Posterior vena cava (tissue), 2 donors: ENCODE results near the gene TRIM63. TPM values are rescaled to one million over a fixed set of nuclear protein-coding genes. Genes with fewer than 3 reads are reported as not detected.
A peak's percentile ranks its signal among the peaks of the same experiment; 100 is the strongest.

Source experiments
- DNase-seq: peaks from one replicate; pipeline ENCODE4 v3.0.0-alpha.2; 2020; ENCODE audit warnings: low spot score
- intact Hi-C, 2 donors: fragments of 100-400 bp; cut with DNase I; formaldehyde crosslinking; loops; one replicate each; pipeline versions ENCODE4 v1.14.1 to v1.14.2; 2022 to 2023
- total RNA-seq, 2 donors: library from RNA; stranded (reverse); fragmentation: NEBNext Ultra II Directional; extraction: Animal tissue kit (Norgen Biotek cat#: 25700); gene quantifications; one replicate each; pipeline ENCODE4 v1.2.1, GENCODE V29; 2021
- donor health status: DM: yes; HTN: yes; CAD: no.
- donor health status: DM: yes; HTN: yes; CAD: no.

Gene TRIM63
- total RNA-seq, 2 donors from 2014 or later, result 0.29 to 1.2 TPM

DNA sequence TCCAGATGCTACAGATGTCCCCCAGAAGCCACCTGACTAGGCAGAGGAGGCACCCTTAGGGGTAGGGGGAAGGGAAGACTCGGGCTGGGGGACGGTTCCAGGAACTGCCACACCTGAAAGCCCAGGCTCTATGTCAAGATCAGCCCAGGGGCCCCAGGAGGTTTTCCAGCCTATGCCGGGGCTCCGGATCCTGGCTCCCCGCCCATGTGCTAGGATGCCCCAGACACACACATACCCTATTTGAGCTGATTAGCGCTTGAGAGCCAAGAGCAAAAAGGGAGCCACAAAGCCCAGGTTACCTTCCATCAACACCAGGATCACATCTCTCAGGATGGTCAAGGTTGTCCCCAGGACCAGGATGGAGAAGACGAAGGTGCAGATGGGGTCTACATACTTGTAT is 26.0 kb downstream of the TRIM63 start:
- no peak for DNase-seq
- intact Hi-C loops, result no loop called here

DNA sequence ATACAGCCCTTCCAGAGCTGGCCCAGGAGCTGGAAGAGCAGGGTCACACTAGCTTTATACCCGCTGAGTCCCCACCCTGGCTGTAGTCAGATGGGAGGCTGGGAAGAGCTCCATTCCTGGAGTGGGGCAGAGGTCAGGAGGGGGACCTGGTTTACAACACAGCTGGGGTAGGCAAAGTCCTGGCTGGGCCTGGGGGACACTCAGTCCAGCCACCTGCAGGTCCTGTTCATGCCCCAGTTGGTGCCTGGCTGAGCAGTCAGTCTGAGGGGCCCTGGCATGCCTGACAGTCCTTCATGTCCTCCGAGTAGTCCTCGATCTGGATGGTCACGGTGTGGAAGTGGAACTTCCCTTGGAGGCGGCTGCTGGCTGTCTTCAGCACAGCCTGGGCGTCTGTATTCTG is 28.5 kb downstream of the TRIM63 start:
- DNase-seq, result no peak

DNA sequence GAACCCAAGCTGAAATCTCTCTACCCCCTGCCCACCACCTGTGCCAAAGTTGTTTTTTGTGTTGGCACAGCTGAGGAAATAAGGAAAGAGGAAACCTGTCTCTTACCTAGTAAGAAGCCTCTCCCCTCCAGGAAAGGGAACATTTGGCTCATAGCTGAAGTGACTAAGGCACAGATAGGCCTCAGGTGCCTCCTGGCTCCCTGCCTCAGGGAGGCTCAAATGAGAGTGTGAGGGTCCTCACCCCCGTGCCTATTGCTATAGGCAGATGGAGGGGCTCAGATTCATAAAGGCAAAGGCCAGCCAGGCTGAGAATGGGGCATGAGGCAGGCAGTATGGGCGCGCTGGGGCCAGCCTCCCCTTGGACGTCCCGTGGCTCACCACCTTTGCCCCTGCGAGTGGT is 29.0 kb downstream of the TRIM63 start:
- intact Hi-C loops, result loop anchor here (10.0 kb wide), 1 partner anchor 106 kb away; no protein-coding TSS in a partner anchor
- DNase-seq, result no peak

More for the DNA sequence above, 28.5 kb downstream of the TRIM63 start:
- intact Hi-C loops, result loop anchor here (10.0 kb wide), 1 partner anchor 106 kb away; no protein-coding TSS in a partner anchor

DNA sequence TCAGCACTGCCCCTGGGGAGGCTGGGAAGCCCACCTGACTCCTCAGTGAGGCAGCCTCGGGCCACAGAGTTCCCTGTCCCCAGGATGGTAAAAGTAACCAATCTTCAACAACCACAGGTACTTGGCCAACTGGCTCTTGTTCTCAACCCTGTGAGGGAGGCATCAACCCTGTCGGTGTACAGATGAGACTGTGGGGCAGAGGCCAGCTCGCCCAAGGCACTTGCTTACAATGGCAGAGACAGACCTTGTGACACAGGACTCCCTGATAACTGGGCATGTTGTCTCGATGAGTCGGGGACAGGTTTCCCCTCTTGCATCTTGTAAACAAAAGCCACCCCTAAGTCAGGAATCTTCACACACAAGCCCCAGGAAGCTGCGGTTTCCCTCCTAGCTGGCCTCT is 29.5 kb downstream of the TRIM63 start:
- intact Hi-C loops, result loop anchor here (10.0 kb wide), 1 partner anchor 107 kb away; no protein-coding TSS in a partner anchor
- DNase-seq, result no peak

DNA sequence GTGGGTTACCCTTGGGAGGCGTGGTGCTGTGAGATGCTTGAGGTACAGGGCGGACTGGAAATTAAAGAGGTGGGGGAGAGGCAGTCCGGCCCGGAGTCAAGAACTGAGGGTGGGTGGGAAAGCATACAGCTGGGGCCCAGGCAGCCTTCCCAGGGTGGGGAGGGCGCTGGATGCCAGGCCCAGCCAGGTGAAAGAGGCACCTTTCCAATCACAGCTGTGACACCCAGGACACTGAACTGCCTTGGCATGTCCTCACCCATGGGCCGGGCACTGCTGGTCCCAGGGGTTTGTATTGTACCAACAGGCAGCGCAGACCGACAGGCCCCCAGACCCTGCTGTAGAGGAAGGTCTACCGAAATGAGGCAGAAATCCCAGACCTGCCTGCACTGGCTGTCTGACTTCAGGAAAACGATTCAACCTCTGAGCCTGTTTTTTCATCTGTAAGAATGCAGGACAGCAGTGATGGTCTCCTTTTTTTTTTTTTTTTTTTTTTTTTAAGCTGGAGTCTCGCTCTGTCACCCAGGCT is 30.6 kb downstream of the TRIM63 start:
- intact Hi-C loops, result loop anchor here (10.0 kb wide), 1 partner anchor 108 kb away; no protein-coding TSS in a partner anchor
- no peak for DNase-seq

DNA sequence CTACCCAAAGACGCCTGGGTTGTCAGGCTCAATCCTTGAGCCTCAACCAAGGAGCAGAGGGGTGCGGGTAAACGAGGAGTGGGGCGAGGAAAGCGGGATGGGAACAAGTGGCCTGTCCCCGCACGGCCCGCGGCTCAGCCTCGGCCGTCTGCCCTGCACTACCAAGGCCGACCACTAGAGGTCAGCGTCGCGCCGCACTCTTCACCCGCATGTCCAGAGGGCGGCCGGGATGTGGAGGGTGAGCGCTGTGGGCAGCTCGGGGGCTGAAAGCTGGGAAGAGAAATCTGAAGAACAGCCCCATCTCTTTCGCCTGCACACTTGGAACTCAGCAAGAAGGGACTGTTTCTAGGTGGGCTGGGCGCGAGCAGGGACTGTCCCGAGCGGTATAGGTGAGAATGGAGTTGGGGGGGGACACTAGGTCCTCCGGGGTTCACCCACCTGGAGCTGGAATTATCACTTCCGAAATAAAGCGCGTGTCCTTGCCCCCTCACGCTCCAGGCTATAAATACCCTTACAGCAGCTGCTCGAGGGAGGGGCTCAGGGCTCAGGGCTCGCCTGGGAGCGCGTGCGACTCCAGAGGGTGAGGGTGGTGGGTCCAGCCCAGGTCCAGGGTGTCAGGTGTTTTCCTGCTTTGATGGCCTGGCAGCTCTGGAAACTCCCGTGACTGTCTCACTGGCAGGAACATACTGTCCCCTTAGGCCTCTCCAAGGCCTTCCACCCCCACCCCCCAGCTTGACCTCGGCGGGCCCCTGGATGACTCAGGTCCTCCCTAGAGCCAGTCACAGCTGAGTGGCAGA is 31.3 kb downstream of the TRIM63 start:
- peak; percentile 95 for DNase-seq

DNA sequence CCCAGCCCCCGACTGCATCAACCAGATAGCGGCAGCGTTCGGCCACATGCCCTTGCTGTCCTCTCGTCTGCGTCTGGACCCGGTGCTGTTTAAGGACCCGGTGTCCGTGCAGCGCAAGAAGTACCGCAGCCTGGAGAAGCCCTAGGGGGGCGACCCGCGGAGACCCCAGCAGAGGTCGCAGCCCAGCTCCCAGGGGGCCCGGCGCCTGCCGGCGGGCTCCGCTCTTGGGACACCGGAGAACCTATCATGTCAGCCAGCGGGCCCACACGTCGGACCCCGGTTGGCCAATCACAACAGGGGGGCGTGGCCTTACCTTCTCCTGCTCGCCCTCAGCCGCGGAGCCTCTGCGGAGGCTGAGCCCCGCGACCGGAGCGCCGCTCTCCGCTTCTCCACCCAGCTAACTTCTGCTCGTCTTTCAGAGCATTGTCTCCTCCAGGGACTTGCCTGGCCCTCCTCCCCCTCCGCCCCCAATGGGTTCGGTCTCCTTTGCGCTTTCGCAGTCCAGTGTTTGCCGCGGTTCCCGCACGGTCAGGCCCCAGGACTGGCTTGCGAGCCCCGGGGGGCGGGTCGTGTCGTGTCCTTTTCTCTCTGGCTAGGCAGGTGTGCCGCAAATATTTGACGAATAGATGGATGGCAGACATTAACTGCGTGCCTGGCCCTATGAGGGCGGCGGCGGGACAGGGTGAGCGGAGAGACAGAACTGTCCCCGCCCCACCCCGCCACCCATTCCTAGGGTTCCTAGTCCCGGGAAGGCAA is 32.0 kb downstream of the TRIM63 start:
- intact Hi-C loops, result loop anchor here (10.0 kb wide), 1 partner anchor 109 kb away; no protein-coding TSS in a partner anchor
- DNase-seq, result peak; percentile 97

More for the DNA sequence above, 31.3 kb downstream of the TRIM63 start:
- intact Hi-C loops, result loop anchor here (10.0 kb wide), 1 partner anchor 109 kb away; no protein-coding TSS in a partner anchor

DNA sequence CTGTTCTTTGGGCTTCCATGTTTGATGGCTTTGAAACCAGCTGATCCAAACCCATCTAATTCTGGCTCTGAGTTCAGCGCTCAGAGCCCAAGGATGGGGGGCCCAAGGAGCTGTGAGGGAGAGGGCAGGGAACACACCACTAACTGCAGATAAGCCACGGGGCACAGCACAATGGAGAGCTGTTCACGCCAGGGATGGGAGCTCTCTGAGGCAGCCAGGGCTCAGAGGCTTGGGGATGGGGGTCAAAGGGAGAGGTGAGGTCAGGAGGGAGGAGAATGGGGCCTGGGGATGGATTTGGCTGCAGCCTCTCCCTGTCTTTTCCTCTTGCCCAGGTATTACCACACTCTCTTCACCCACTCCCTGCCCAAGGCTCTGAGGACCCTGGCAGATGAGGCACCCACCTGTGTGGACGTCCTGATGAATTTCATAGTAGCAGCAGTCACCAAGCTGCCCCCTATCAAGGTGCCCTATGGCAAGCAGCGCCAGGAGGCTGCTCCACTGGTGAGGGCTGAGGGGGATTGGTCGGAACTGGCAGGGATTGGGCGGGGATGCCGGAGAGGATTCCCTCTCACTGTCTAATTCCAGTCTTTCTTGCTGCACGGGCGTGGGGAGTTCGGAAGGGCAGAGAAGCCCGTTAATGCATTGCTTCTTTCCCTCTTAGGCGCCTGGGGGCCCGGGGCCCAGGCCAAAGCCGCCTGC is 32.8 kb downstream of the TRIM63 start:
- no peak for DNase-seq
- intact Hi-C loops, result loop anchor here (10.0 kb wide), 1 partner anchor 110 kb away; no protein-coding TSS in a partner anchor

DNA sequence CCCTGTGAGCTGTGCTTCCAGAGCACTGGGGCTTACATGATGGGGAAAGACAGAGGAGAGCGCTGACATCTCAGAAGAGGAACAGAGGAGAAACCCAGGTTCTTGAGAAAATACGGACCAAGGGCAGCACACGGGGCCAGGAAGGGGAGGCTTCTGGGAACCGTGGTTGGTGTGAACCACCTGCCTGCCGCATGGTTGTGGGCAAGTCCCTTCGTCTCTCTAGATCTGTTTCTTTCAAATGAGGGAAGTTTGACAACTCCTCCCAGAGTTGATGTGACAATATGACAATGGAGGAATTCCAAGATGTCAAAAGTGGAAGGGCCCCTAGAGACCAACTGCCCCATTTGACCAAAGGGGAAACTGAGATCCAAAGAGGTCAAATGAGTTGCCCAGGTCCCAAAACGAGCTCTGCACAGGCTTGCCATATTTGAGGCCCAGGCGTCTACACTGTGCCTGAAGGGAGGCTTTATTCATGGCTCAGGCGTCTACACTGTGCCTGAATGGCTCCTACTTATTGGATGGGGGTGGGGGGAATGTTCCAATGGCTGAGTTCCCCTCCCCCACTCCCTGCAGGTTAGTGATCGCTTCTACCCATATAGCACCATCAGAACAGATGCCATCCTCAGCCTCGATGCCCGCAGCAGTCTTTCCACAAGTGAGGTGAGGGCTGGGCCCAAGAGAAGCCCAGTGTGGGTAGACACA is 34.6 kb downstream of the TRIM63 start:
- intact Hi-C loops, result loop anchor here (10.0 kb wide), 1 partner anchor 112 kb away; no protein-coding TSS in a partner anchor
- no peak for DNase-seq

DNA sequence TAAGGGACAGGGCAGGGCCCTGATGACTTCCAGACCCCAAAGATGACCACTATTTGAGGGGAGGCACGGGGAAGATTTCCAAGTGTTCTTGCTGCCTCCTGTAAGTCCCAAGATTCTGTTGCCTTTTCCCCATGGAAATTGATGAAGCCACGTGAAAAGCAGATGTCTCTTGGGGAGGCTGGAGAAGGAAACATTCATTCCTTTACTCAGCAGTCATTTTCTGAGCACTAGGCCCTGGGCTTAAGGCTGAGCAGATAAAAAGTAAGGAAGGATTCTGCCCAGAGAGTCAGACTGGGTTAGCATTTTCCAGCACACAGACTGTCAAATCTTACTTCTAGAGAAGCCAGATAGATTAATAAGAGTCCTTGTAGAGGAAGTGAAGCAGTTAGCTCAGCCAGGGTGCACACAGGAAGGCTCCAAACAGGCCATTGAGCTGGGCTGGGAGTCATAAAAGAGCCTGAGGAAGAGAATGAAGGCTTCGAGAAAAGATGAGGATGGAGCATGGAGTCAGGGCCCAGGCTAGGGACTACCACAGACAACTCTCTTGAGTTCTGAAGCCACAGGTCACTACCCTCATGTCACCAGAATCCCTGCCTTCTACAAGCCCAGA is 35.7 kb downstream of the TRIM63 start:
- intact Hi-C loops, result loop anchor here (10.0 kb wide), 1 partner anchor 113 kb away; no protein-coding TSS in a partner anchor
- no peak for DNase-seq

DNA sequence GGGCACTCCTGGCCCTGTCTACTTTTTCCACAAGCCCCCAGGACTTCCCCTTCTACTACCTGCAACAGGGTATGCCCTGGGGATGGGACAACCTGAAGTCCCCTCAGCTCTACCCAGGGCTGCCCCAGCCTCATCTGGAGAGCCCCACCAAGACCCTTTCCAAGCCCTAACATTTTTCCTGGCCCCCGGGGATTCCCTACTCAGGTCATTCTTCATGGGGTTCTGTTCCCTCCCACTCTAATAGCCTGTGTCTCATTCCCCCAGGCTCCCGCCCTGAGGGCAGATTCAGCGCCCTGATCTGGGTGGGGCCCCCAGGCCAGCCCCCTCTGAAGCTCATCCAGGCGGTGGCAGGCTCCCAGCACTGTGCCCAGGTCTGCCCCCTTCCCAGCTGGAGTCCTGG is 36.2 kb downstream of the TRIM63 start:
- DNase-seq, result no peak
- intact Hi-C loops, result loop anchor here (10.0 kb wide), 1 partner anchor 114 kb away; no protein-coding TSS in a partner anchor

DNA sequence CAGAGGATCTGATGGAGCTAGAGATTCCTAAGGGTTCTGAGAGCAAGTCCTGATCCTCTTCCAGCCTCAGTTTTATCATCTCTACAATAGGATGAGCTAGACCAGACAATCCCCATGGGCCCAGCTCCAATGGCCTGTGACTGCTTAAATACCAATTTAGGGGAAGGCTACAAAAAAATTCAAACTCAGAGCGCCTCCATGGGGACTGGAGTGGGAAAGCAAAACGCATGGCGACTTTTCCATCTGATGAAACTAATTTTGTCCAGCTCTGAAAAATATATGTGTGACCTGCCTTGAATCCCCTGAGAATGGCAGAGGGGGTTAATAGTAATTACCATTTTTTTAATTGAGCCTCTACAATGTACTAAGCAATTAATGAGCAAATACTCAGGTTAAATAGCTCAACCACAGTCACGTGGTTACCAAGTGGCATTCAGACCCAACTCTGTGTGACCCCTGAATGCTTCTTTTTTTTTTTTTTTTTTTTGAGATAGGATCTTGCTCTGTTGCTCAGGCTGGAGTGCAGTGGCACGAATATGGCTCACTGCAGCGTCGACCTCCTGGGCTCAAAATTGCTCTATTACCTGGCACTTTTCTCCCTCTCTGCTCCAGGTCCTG is 37.5 kb downstream of the TRIM63 start:
- DNase-seq, result no peak
- intact Hi-C loops, result loop anchor here (10.0 kb wide), 2 partner anchors 115 to 905 kb away; no protein-coding TSS in a partner anchor

DNA sequence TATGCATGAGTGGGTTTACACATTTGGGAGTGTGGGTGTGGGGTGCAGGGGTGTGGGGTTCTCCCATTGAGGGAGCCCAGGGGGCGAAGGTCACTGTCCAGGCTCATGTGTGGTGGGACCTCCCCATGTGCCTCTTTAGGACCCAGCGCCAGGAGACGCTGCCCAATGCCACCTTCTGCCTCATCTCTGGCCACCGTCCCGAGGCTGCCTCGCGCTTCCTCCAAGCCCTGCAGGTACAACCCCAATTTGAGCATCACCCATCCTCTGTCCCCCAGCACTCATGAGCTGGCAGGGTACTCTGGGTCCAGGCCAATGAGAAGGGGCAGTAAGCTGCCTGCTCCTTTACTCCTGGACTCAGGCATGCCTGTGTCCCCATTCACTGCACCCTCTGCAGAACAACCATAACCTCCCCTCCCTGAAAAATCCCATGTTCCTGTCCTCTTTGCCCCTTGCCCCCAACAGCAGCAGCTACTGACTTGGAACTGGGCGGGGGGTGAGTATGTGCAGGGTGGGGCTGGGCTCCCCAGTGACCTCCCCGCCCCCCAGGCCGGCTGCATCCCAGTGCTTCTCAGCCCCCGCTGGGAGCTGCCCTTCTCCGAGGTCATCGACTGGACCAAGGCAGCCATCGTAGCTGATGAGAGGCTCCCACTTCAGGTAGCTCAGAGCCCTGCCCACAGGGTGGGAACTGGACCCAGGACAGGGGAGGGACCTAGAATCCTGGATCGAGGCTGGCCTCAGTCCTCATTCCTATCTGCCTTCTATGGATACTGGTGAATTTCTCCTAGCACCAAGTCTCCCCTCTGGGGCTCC is 38.2 kb downstream of the TRIM63 start:
- no peak for DNase-seq
- intact Hi-C loops, result loop anchor here in 1 of 2 donors (10.0 kb wide), 1 partner anchor 904 kb away; no protein-coding TSS in a partner anchor

DNA sequence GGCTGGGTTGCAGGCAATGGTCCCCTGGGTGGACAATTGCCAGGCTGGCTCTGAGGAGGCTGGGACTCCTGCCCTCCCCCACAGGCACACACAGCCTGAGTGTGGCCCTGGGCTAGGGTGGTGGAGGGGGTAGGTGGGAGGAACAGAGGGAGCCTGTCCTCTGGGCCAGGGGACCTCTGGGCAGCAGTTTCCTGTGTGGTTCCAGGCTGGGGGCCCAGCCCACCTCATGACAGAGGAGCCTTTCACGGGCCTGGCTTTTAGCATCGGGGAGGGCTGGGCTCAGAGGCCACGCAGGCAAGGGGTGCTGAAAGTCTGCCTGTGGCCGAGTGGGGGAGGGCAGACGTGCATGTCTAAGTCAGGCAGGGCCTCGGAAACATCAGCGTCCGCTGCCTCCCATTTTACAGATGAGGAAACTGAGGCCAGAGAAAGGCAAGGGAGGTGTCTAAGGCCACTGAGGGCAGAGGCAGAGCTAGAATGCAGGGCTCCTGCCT is 38.9 kb downstream of the TRIM63 start:
- intact Hi-C loops, result loop anchor here in 1 of 2 donors (10.0 kb wide), 1 partner anchor 904 kb away; no protein-coding TSS in a partner anchor

DNA sequence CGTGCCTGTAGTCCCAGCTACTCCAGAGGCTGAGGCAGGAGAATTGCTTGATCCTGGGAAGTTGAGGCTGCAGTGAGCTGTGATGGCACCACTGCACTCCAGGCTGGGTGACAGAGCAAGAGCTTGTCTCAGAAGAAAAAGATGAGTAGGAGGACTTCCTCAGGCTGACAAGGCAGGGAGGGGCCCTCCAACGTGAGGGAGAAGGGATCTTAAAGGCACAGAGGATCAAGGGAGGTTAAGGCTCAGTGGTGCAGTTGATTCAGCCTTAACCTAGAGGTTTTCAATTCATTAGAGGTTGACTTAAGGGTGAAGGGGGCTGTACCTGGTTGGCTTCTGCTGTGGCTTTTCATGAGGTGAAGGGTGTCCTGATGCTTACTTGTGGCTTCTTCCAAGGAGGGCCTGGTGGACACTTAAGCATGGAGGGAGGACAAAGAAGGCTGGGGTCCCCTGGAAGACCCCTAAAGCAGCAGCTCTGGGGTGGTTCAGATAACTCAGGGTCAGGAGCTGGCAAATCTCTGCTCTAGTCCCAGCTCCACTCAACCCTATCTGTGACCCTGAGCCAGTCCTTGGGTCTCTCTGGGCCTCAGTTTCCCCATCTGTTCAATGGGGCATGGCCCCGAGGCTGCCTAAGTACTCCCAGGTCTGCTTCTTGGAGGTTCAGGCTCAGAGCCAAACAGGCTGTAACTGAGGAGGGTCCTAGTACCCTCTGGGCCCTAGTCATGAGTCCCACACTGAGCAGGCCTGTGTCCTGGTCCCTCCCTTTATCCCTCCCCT is 39.5 kb downstream of the TRIM63 start:
- no peak for DNase-seq
- intact Hi-C loops, result loop anchor here in 1 of 2 donors (10.0 kb wide), 1 partner anchor 903 kb away; no protein-coding TSS in a partner anchor

More for the DNA sequence above, 38.9 kb downstream of the TRIM63 start:
- DNase-seq, result no peak
